NCI-H460 (cell line): Measurements from ENCODE around the gene KIF26A. TPM values are rescaled to one million over a fixed set of nuclear protein-coding genes. Genes with fewer than 3 reads are reported as not detected.

ENCODE experiments used
- DNase-seq: peaks from one replicate; pipeline ENCODE4 v3.0.0-alpha.2; 2016; ENCODE audit warnings: low read depth; ENCODE audit errors: extremely low read depth
- total RNA-seq: library from RNA; depleted of rRNA; stranded (reverse); fragments of >200 nt; shearing (Covaris generic); gene quantifications from 2 replicates; pipeline ENCODE4 v1.2.3, GENCODE V29; 2014

KIF26A gene
- total RNA-seq, 1 experiment from 2014 or later = 38.7 TPM

- no peak for DNase-seq
Measured at GRCh38 chr14:104100171-104101085, 38.0 kb upstream of the KIF26A start.

GRCh38 chr14:104101086-104101621 lies 37.2 kb upstream of the KIF26A start:
- DNase-seq = no peak

- DNase-seq = no peak
Measured at GRCh38 chr14:104101651-104102281, 36.6 kb upstream of the KIF26A start.

GRCh38 chr14:104102282-104102914 lies 36.0 kb upstream of the KIF26A start:
- no peak for DNase-seq

- DNase-seq = no peak
Measured at GRCh38 chr14:104103061-104103445, 35.3 kb upstream of the KIF26A start.

- DNase-seq = no peak
Measured at GRCh38 chr14:104103446-104104075, 34.8 kb upstream of the KIF26A start.

GRCh38 chr14:104104076-104104901 lies 34.1 kb upstream of the KIF26A start:
- DNase-seq = no peak

- no peak for DNase-seq
Measured at GRCh38 chr14:104105071-104105821, 33.1 kb upstream of the KIF26A start.

GRCh38 chr14:104105822-104106470 lies 32.4 kb upstream of the KIF26A start:
- DNase-seq = no peak

- no peak for DNase-seq
Measured at GRCh38 chr14:104106471-104106991, 31.9 kb upstream of the KIF26A start.

- DNase-seq = no peak
Measured at GRCh38 chr14:104107101-104107581, 31.2 kb upstream of the KIF26A start.

- no peak for DNase-seq
Measured at GRCh38 chr14:104107611-104108569, 30.5 kb upstream of the KIF26A start.

- DNase-seq = no peak
Measured at GRCh38 chr14:104108570-104109541, 29.5 kb upstream of the KIF26A start.

GRCh38 chr14:104109731-104110361 lies 28.5 kb upstream of the KIF26A start:
- no peak for DNase-seq

GRCh38 chr14:104110491-104111209 lies 27.7 kb upstream of the KIF26A start:
- DNase-seq = no peak
